TTC549 (cell line): ENCODE results near the gene MAMLD1.

Experiments used
- FAIRE-seq: peaks from 2 replicates; lab custom pipeline; 2012; peaks lifted over from hg19 to GRCh38; lab: Jason Lieb, UNC

MAMLD1 gene

GRCh38 chrX:150463566-150463965, 100.4 kb downstream of the MAMLD1 start:
- no peak for FAIRE-seq

GRCh38 chrX:150464001-150464400, 100.9 kb downstream of the MAMLD1 start:
- FAIRE-seq: no peak

GRCh38 chrX:150465326-150465725, 102.2 kb downstream of the MAMLD1 start:
- FAIRE-seq: no peak

GRCh38 chrX:150465881-150466775, 103.0 kb downstream of the MAMLD1 start:
- no peak for FAIRE-seq

- no peak for FAIRE-seq
Measured at GRCh38 chrX:150472306-150472705, 109.2 kb downstream of the MAMLD1 start.

- FAIRE-seq: no peak
Measured at GRCh38 chrX:150473371-150473770, 110.3 kb downstream of the MAMLD1 start.

- FAIRE-seq: no peak
Measured at GRCh38 chrX:150475461-150475860, 112.3 kb downstream of the MAMLD1 start.

- FAIRE-seq: no peak
Measured at GRCh38 chrX:150476164-150476699, 113.1 kb downstream of the MAMLD1 start.

GRCh38 chrX:150477371-150477770, 114.3 kb downstream of the MAMLD1 start:
- no peak for FAIRE-seq

- FAIRE-seq: no peak
Measured at GRCh38 chrX:150478496-150479492, 115.7 kb downstream of the MAMLD1 start.

GRCh38 chrX:150482537-150483206, 119.6 kb downstream of the MAMLD1 start:
- no peak for FAIRE-seq

GRCh38 chrX:150483356-150483985, 120.4 kb downstream of the MAMLD1 start:
- no peak for FAIRE-seq

GRCh38 chrX:150486011-150486410, 122.9 kb downstream of the MAMLD1 start:
- no peak for FAIRE-seq

GRCh38 chrX:150487369-150488094, 124.4 kb downstream of the MAMLD1 start:
- FAIRE-seq: no peak

GRCh38 chrX:150489359-150490015, 126.4 kb downstream of the MAMLD1 start:
- no peak for FAIRE-seq

- FAIRE-seq: no peak
Measured at GRCh38 chrX:150495496-150495895, 132.4 kb downstream of the MAMLD1 start.

- FAIRE-seq: no peak
Measured at GRCh38 chrX:150499240-150499639, 136.1 kb downstream of the MAMLD1 start.

GRCh38 chrX:150502091-150502490, 139.0 kb downstream of the MAMLD1 start:
- FAIRE-seq: no peak

GRCh38 chrX:150502979-150503897, 140.1 kb downstream of the MAMLD1 start:
- FAIRE-seq: no peak
